ENCODE results near the gene DLL1. TPM values are rescaled to one million over a fixed set of nuclear protein-coding genes. Genes with fewer than 3 reads are reported as not detected.

DLL1 gene
- polyA plus RNA-seq, 4 donors: 9.2 to 13.7 (median 10.2) TPM

GRCh38 chr6:170234419-170234818 lies 56.5 kb downstream of the DLL1 start:
- DNase-seq (ENCODE audit: low read depth in 4 of 4, low spot score in 3 of 4): no peak

GRCh38 chr6:170233286-170234205 lies 57.3 kb downstream of the DLL1 start:
- DNase-seq (ENCODE audit: low read depth in 4 of 4, low spot score in 3 of 4): no peak

Other genes starting within 250 kb of the DLL1 start
- 10 to 100 TPM; 33.2 to 41.5 (median 40.0) TPM for gene FAM120B, start 15.7 kb upstream of the DLL1 start, polyA plus RNA-seq (ENCODE audit: insufficient read length in 4 of 4)